ENCODE data around the gene PHF12. TPM values are rescaled to one million over a fixed set of nuclear protein-coding genes. Genes with fewer than 3 reads are reported as not detected.
"Not testable (repeated sequence)": the region's sequence is repeated elsewhere in the genome, so short reads cannot be mapped to it uniquely, and the experiment has no call there.

Gene PHF12
- total RNA-seq, 2 experiments from 2014 or later, result 52.8 to 56.7 TPM

DNA sequence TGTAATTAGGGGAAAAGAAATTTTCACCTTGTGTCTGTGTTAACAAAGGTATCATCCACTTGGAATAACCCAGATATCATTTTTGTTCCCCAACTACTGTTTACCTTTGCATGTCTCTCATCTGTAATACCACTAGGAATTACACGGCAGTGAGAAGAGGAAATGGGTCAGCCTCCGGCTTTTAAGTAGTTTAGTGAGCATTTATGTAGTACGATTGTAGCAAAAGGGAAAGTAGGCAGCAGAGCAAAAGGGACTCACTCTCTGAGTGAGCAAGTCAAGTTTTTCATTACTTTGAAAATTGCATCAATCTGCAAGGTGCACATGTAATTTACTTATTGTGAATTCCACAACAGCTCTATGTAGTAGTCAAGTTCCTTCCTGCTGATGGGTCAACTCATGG lies 11.2 kb downstream of the PHF12 start:
- peak; percentile 24 for DNase-seq
- Mint-ChIP-seq H3K4me3 (no peak overlapping the region), H3K27me3 (ENCODE audit: low read depth) (no peaks in the 10 kb centered on the region), H3K36me3 (ENCODE audit: low read depth) (peaks cover 27% of the 10 kb centered on the region), H3K27ac (no peak overlapping the region), H3K9me3 (no peaks in the 10 kb centered on the region), H3K4me1 (ENCODE audit: low read depth) (peaks cover 88% of the 10 kb centered on the region)
- intact Hi-C loops (cut with micrococcal nuclease), result loop anchor here (1.0 kb wide), 1 partner anchor 9 kb away; no protein-coding TSS in a partner anchor
- CTCF ChIA-PET, result interaction anchor here (0.7 to 1.4 kb wide), 3 partner anchors 10 to 190 kb away, joined by 3 to 5 read pairs (median 4); no protein-coding TSS in a partner anchor

DNA sequence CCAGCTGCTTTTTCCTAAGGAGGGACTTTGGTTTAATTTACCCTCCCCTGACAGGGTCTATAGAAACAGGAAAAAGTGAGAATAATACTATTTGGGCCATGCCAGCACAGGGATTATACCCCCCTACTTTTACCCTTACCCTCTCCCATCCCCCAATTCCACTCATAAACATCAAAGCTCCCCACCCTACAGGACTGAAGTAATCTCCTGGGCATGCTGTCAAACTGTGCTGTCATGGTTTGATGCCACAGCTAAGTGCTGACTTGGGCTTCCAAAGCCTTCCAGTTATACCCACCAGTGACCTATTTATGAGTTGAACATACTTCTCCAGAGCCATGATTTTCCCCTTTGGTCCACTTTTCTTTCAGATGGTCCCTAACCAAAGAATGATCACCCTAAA lies 12.8 kb downstream of the PHF12 start:
- Mint-ChIP-seq H3K36me3 (ENCODE audit: low read depth) (peaks cover 30% of the 10 kb centered on the region), H3K4me1 (ENCODE audit: low read depth) (peaks cover 85% of the 10 kb centered on the region), H3K4me3 (no peak overlapping the region), H3K9me3 (no peaks in the 10 kb centered on the region), H3K27me3 (ENCODE audit: low read depth) (no peaks in the 10 kb centered on the region), H3K27ac (no peak overlapping the region)
- no peak for DNase-seq
- intact Hi-C loops (cut with micrococcal nuclease), result no loop called here
- CTCF ChIA-PET, result interaction anchor here (0.6 to 1.8 kb wide), 5 partner anchors 9 to 312 kb away, joined by 3 to 7 read pairs (median 3); no protein-coding TSS in a partner anchor

DNA sequence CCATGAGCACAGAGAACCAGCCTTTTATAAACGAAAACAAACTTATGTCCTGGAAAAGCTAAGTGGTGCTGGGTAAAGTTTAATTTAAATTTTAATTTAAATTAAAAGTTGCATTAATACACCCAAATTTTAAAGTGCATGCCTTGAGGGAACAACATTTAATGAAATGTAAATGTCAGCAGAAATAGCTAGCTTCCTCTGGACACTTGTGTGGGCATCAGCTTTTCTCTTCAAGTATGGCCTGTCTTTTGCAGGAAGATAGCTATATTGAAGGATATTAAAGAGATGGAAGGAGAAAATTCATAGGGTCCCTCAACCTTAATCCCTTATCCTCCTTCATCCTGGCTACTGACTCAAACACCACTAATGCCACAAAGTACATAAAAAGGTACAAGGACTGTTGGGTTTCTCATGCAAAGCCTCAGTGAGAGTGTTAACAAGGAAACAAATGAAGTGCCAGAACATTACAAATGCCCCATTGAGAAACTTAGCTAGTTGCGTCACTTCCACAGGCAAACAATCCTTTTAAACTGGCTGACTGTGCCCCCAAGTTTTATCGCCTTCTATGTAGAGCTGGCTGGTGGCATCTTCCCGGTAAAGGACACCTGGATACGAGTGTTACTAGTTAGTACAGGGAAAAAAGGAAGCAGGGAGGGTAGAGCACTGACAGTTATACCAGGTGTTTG lies 14.1 kb downstream of the PHF12 start:
- Mint-ChIP-seq H3K4me1 (ENCODE audit: low read depth) (peaks cover 86% of the 10 kb centered on the region), H3K27ac (peak overlapping the region; percentile 71), H3K9me3 (no peaks in the 10 kb centered on the region), H3K4me3 (no peak overlapping the region), H3K36me3 (ENCODE audit: low read depth) (peaks cover 23% of the 10 kb centered on the region), H3K27me3 (ENCODE audit: low read depth) (no peaks in the 10 kb centered on the region)
- CTCF ChIA-PET, result interaction anchor here (0.6 to 1.8 kb wide), 5 partner anchors 16 to 174 kb away, joined by 3 to 7 read pairs (median 3); partner anchors contain the start of gene DHRS13
- DNase-seq, result no peak
- intact Hi-C loops (cut with micrococcal nuclease), result no loop called here

DNA sequence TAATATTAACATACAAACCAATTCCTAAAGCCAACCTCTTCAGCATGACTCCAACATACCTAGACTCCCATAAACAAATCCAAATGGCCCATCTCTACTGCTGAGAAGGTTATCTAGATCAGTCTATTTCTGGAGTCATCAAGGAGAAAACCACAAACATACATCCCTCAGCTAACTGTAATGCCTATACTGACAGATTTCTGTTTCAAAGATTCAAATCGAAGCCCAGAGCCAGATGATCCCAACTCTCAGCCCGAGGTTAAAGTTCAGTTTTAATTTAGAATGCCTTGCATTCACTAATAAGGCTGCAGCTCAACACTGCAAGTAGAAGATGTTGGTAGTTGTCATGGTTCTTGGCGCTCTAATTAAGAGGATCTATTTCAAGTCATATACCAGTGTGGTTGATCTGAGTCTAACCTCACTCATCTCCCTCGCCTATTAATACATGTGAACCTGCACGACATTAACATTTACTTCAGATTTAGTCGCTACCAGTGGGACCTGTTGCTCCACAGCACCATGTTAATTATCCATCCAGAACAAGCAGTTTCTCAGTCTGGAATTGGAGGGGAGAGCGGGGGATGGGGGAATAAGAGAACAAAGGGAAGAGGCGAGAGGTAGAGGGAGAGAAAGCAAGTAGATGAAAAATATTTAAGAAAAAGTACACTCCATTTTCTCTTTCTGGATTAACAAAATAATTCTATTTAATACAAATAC lies 15.4 kb downstream of the PHF12 start:
- no peak overlapping the region for H3K4me3 Mint-ChIP-seq
- H3K9me3 Mint-ChIP-seq, result no peaks in the 10 kb centered on the region
- H3K4me1 Mint-ChIP-seq (ENCODE audit: low read depth), result peaks cover 79% of the 10 kb centered on the region
- H3K27me3 Mint-ChIP-seq (ENCODE audit: low read depth), result no peaks in the 10 kb centered on the region
- intact Hi-C loops (cut with micrococcal nuclease), result no loop called here
- DNase-seq, result no peak
- H3K27ac Mint-ChIP-seq, result no peak overlapping the region
- H3K36me3 Mint-ChIP-seq (ENCODE audit: low read depth), result peaks cover 20% of the 10 kb centered on the region
- CTCF ChIA-PET, result interaction anchor here (1.3 to 2.3 kb wide), 2 partner anchors 19 to 23 kb away, joined by 4 to 5 read pairs; no protein-coding TSS in a partner anchor

DNA sequence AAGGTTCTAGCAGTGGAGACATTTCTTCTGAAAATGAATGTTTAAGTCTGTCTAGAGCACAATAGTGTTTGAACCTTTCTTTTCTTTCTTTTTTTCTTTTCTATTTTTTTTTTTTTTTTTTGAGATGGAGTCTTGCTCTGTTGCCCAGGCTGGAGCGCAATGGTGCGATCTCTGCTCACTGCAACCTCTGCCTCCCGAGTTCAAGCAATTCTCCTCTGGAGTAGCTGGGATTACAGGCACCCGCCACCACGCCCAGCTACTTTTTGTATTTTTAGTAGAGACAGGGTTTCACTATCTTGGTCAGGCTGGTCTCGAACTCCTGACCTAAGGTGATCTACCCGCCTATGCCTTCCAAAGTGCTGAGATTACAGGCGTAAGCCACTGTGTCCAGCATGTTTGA lies 16.8 kb downstream of the PHF12 start:
- H3K27ac Mint-ChIP-seq; H3K9me3 Mint-ChIP-seq; DNase-seq; H3K27me3 Mint-ChIP-seq (ENCODE audit: low read depth); intact Hi-C loops (cut with micrococcal nuclease); H3K4me3 Mint-ChIP-seq: not testable (repeated sequence)
- CTCF ChIA-PET, result interaction anchor here (0.6 to 2.3 kb wide), 4 partner anchors 11 to 162 kb away, joined by 3 to 5 read pairs (median 4); no protein-coding TSS in a partner anchor
- Mint-ChIP-seq H3K4me1 (ENCODE audit: low read depth) (peaks cover 75% of the 10 kb centered on the region), H3K36me3 (ENCODE audit: low read depth) (peaks cover 28% of the 10 kb centered on the region)

DNA sequence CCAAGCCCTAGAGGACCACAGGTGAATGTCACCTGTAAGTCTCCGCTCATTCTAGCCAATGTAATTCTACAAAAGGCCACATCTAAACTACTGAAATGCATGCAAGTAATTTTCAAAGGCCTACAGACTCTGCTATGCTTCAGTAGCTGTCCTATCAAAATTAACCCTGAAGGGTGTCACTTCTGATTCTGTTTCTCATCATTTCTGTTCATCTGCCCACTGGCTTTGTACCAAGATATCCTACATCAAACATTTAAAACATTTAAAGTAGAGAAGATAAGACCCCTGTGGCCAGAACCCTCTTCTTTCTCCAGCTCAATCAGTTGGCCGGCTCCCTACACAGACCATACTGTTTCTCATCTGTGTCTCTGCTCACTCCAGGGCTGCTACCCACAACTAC lies 21.5 kb downstream of the PHF12 start:
- H3K4me1 Mint-ChIP-seq (ENCODE audit: low read depth), result peaks cover 73% of the 10 kb centered on the region
- H3K4me3 Mint-ChIP-seq, result no peak overlapping the region
- CTCF ChIA-PET, result interaction anchor here (0.9 to 1.5 kb wide), 3 partner anchors 10 to 202 kb away, joined by 3 to 5 read pairs (median 3); no protein-coding TSS in a partner anchor
- H3K27ac Mint-ChIP-seq, result peak overlapping the region; percentile 21
- H3K36me3 Mint-ChIP-seq (ENCODE audit: low read depth), result peaks cover 49% of the 10 kb centered on the region
- DNase-seq, result no peak
- intact Hi-C loops (cut with micrococcal nuclease), result no loop called here
- H3K27me3 Mint-ChIP-seq (ENCODE audit: low read depth), result no peaks in the 10 kb centered on the region
- H3K9me3 Mint-ChIP-seq, result peaks cover 15% of the 10 kb centered on the region

DNA sequence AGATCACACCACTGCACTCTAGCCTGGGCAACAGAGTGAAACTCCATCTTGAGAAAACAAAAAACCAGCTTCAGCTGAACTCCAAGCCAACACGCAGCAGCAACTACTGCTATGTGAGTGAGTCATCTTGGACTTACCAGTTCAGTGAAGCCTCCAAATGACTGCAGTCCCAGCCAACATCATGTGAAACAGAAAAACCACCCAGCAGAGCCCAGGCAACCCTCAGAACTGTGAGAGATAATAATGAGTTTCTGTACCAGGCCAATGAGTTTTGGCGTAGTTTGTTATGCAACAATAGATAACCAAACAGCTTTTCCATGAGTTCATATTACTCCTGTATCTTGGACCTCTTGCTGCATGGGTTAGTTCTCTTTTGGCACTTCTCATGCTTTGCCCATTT lies 23.3 kb downstream of the PHF12 start:
- H3K4me1 Mint-ChIP-seq (ENCODE audit: low read depth), result peaks cover 71% of the 10 kb centered on the region
- peaks cover 60% of the 10 kb centered on the region for H3K36me3 Mint-ChIP-seq (ENCODE audit: low read depth)
- H3K9me3 Mint-ChIP-seq, result peaks cover 15% of the 10 kb centered on the region
- H3K27me3 Mint-ChIP-seq (ENCODE audit: low read depth), result no peaks in the 10 kb centered on the region
- peak overlapping the region; percentile 51 for H3K27ac Mint-ChIP-seq
- H3K4me3 Mint-ChIP-seq, result no peak overlapping the region
- intact Hi-C loops (cut with micrococcal nuclease), result no loop called here
- CTCF ChIA-PET, result interaction anchor here (1.0 to 3.8 kb wide), 4 partner anchors 10 to 178 kb away, joined by 3 to 16 read pairs (median 4); no protein-coding TSS in a partner anchor
- DNase-seq, result peak; percentile 70

DNA sequence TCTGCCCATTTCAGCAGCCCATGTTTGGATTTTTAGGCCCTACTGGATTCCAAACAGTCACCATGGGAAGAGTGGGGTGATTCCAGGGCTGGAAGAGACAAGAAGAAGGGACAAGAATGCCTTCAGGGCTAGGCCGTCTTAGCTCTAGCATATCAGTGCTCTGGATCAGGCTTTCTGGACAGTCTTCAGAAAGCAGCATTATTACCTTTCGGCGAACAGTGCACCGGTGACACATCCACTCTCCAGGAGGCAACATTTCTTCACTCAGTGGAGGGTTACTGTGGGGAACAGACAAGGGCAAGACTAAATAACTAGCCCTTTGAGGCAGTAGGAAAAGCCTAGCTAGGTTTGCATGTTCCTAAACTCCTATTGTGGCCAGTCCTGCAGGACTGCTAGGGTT lies 24.5 kb downstream of the PHF12 start:
- no peak for DNase-seq
- peak overlapping the region; percentile 76 for H3K27ac Mint-ChIP-seq
- peaks cover 64% of the 10 kb centered on the region for H3K36me3 Mint-ChIP-seq (ENCODE audit: low read depth)
- no peaks in the 10 kb centered on the region for H3K27me3 Mint-ChIP-seq (ENCODE audit: low read depth)
- peaks cover 15% of the 10 kb centered on the region for H3K9me3 Mint-ChIP-seq
- H3K4me3 Mint-ChIP-seq, result no peak overlapping the region
- intact Hi-C loops (cut with micrococcal nuclease), result loop anchor here (1.0 to 2.0 kb wide), 5 partner anchors 23 to 198 kb away; partner anchors contain the start of genes FLOT2 and NEK8
- H3K4me1 Mint-ChIP-seq (ENCODE audit: low read depth), result peaks cover 64% of the 10 kb centered on the region
- CTCF ChIA-PET, result interaction anchor here (1.0 to 3.8 kb wide), 7 partner anchors 8 to 200 kb away, joined by 3 to 16 read pairs (median 3); no protein-coding TSS in a partner anchor

DNA sequence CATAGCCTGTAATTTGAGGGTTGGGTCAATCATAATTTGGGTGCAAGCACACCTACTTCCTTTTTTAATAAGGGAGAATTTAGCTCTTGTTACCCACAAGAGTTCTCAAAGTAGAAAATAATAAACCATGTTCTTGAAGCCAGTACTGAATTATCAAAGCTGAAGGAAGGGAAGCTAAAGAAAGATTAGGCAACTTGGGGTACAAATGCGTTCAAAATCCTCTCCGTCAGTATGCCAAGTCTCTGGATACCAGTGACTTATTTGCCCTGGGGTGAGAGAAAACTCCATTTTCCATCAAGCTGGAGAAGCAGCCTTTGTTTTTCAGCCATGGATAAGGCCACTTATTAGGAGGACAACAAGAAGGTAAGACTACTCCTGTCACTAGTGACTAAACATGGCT lies 25.0 kb downstream of the PHF12 start:
- H3K36me3 Mint-ChIP-seq (ENCODE audit: low read depth), result peaks cover 68% of the 10 kb centered on the region
- CTCF ChIA-PET, result interaction anchor here (0.7 to 3.8 kb wide), 7 partner anchors 10 to 199 kb away, joined by 3 to 16 read pairs (median 3); no protein-coding TSS in a partner anchor
- H3K27ac Mint-ChIP-seq, result peak overlapping the region; percentile 76
- no peaks in the 10 kb centered on the region for H3K27me3 Mint-ChIP-seq (ENCODE audit: low read depth)
- no peak for DNase-seq
- peaks cover 15% of the 10 kb centered on the region for H3K9me3 Mint-ChIP-seq
- no peak overlapping the region for H3K4me3 Mint-ChIP-seq
- H3K4me1 Mint-ChIP-seq (ENCODE audit: low read depth), result peaks cover 64% of the 10 kb centered on the region
- intact Hi-C loops (cut with micrococcal nuclease), result loop anchor here (1.0 to 2.0 kb wide), 5 partner anchors 23 to 198 kb away; partner anchors contain the start of genes FLOT2 and NEK8

DNA sequence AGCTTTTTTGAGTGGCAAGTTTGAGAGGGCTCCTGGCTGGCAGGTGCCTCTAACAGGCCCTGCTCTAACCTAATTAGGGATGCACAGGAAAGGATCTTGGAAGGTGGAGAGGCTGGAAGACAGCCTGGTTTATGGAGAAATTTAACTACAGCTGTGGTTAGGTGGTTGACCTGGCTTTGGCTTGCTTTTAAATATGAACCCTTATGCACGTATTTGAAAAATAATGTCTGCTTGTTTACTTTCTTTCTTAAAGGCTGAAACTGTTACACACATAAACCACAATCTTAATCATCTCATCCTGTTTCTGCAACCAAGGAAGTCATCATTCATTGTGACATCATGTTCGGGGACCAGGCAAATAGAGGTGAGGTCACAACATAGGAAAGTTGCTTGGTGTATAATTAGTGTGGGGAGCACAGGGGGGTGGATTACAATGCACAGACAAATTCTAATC lies 25.4 kb downstream of the PHF12 start:
- Mint-ChIP-seq H3K27ac (peak overlapping the region; percentile 76), H3K9me3 (peaks cover 15% of the 10 kb centered on the region), H3K36me3 (ENCODE audit: low read depth) (peaks cover 70% of the 10 kb centered on the region), H3K27me3 (ENCODE audit: low read depth) (no peaks in the 10 kb centered on the region), H3K4me1 (ENCODE audit: low read depth) (peaks cover 63% of the 10 kb centered on the region), H3K4me3 (no peak overlapping the region)
- DNase-seq, result peak; percentile 58
- CTCF ChIA-PET, result interaction anchor here (0.7 to 3.8 kb wide), 9 partner anchors 9 to 200 kb away, joined by 3 to 16 read pairs (median 3); partner anchors contain the start of gene TLCD1
- intact Hi-C loops (cut with micrococcal nuclease), result loop anchor here (1.0 to 2.0 kb wide), 5 partner anchors 23 to 198 kb away; partner anchors contain the start of genes FLOT2 and NEK8

DNA sequence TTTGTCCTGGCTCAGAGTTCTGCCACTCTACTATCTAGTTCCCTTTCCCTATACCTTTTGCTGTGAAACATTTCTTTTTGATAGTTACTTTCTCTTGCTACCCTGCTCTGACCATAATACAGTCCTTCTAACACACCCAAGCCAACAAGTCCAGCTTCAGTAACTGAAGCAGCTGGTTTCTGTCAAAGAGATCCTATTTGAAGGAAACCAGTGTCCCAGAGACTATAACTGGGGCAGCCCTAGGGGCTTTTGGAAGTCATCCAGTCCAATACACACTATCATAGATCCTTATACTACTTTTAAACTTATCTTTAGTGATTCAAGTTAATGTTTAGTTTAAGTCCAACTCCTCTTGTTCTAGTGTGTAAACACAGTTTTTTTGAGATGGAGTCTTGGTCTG lies 31.1 kb downstream of the PHF12 start:
- peaks cover 26% of the 10 kb centered on the region for H3K4me1 Mint-ChIP-seq (ENCODE audit: low read depth)
- CTCF ChIA-PET, result interaction anchor here (0.6 to 1.3 kb wide), 3 partner anchors 8 to 94 kb away, joined by 3 to 6 read pairs (median 3); no protein-coding TSS in a partner anchor
- no peaks in the 10 kb centered on the region for H3K27me3 Mint-ChIP-seq (ENCODE audit: low read depth)
- H3K4me3 Mint-ChIP-seq, result no peak overlapping the region
- intact Hi-C loops (cut with micrococcal nuclease), result no loop called here
- peaks cover 3% of the 10 kb centered on the region for H3K9me3 Mint-ChIP-seq
- peaks cover 64% of the 10 kb centered on the region for H3K36me3 Mint-ChIP-seq (ENCODE audit: low read depth)
- DNase-seq, result no peak
- H3K27ac Mint-ChIP-seq, result peak overlapping the region; percentile 11

DNA sequence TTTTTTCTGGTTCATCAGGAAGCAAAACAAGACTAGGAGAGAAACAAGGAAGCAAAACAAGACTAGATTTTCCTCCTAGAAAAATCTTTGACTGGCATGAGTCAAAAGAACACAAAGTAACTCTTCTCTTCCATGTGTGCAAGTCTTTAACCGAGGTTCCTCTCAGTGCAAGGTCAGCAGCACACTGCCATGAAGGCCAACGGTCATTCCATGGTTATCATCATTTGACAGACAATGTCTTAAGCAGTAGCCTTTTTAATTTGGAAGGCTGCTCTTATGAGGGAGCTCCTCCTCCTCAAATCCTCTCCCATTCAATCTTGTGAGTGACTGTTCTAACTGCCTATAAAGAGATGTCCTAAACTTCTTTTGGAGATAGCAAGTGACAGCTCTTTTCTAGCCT lies 33.0 kb downstream of the PHF12 start:
- Mint-ChIP-seq H3K4me1 (ENCODE audit: low read depth) (peaks cover 16% of the 10 kb centered on the region), H3K4me3 (no peak overlapping the region), H3K9me3 (peaks cover 9% of the 10 kb centered on the region), H3K27ac (no peak overlapping the region), H3K36me3 (ENCODE audit: low read depth) (peaks cover 61% of the 10 kb centered on the region), H3K27me3 (ENCODE audit: low read depth) (no peaks in the 10 kb centered on the region)
- DNase-seq, result no peak
- intact Hi-C loops (cut with micrococcal nuclease), result no loop called here
- CTCF ChIA-PET, result interaction anchor here (0.5 to 1.1 kb wide), 7 partner anchors 9 to 424 kb away, joined by 3 to 4 read pairs (median 3); partner anchors contain the start of genes FLOT2 and NEK8

Measured in activated naive CD4-positive, alpha-beta T cell treated with anti-CD3 and anti-CD28 coated beads for 36 hours (primary cell).